Measurements from ENCODE around the gene THAP8. TPM values are rescaled to one million over a fixed set of nuclear protein-coding genes. Genes with fewer than 3 reads are reported as not detected.

THAP8 gene
- total and polyA plus RNA-seq, 2 of the 4 experiments (the other 2 are of a cell fraction): 1.8 to 5.9 TPM

DNA sequence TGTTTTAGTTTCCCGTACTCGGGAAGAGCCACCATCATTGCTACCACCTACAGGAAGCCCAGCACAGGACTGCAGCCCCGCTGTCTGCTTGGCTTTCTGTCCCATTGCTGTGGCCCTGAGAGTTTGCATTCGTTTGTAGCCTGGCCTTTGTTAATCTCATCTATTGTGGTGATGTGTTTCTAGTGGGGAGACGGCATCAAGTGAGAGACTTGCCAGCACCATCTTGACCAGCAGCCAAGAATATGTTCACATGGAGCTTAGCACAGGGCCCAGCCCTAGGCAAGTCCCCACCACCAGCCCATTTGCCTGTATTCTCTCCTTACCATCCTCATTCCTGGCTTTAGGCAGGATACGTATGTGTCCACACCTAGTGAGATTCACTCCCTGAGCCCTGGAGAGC, 39.6 kb upstream of the THAP8 start:
- no peak overlapping the region for H2BK15ac ChIP-seq (ENCODE audit: low read depth, low read length)
- no peak overlapping the region for H4K5ac ChIP-seq (ENCODE audit: low read depth, low read length)
- no peak overlapping the region for H3K14ac ChIP-seq (replicated peaks; ENCODE audit: low read depth, low read length)
- H3K36me3 ChIP-seq (ENCODE audit: control insufficient read depth, insufficient read depth, low read length): peaks cover 11% of the 10 kb centered on the region
- H3K79me1 ChIP-seq (ENCODE audit: low read depth in 1 of 2, low read length in 2 of 2): no peaks in the 10 kb centered on the region
- H2AFZ ChIP-seq (replicated peaks; ENCODE audit: low read length, poor library complexity): no peak overlapping the region
- no peak for DNase-seq
- CTCF ChIA-PET: no interaction called here
- no peak overlapping the region for H3K56ac ChIP-seq (ENCODE audit: extremely low read depth, insufficient read depth, low read length)
- intact Hi-C loops (cut with micrococcal nuclease) (no loop called here), dilution Hi-C loops (cut with HindIII; ENCODE audit: low sequenced_read_pairs, unreplicated experiment) (no loop called here), in situ Hi-C loops (cut with MboI; ENCODE audit: low sequenced_read_pairs) (no loop called here)
- no peak overlapping the region for H2BK120ac ChIP-seq (ENCODE audit: low read depth, low read length)
- ATAC-seq (ENCODE audit: low read depth): no peak
- H3K9me1 ChIP-seq (ENCODE audit: insufficient read depth, low read length): 0 out of 2 replicates have a peak, but pooled peaks cover 2% of the 10 kb centered on the region
- H3K4ac ChIP-seq (ENCODE audit: low read depth, low read length): no peak overlapping the region
- no peaks in the 10 kb centered on the region for H4K20me1 ChIP-seq (ENCODE audit: insufficient read depth, low read length)
- H3K18ac ChIP-seq (ENCODE audit: low read depth, low read length): no peak overlapping the region
- no peak overlapping the region for H2BK5ac ChIP-seq (ENCODE audit: low read depth, low read length, poor library complexity, severe bottlenecking)
- no peaks in the 10 kb centered on the region for H3K4me1 ChIP-seq (ENCODE audit: control insufficient read depth, insufficient read depth, low read length)
- H2AK9ac ChIP-seq (replicated peaks; ENCODE audit: low read depth, low read length, poor library complexity): no peak overlapping the region
- no peak overlapping the region for H3K23ac ChIP-seq (ENCODE audit: low read depth, low read length)
- H4K91ac ChIP-seq (ENCODE audit: insufficient read depth, low read depth, low read length): no peak overlapping the region
- no peak overlapping the region for H3K4me3 ChIP-seq (ENCODE audit: insufficient read depth, low read depth, low read length)
- no peaks in the 10 kb centered on the region for H3K9me3 ChIP-seq (ENCODE audit: control insufficient read depth, insufficient read depth, low read length)
- WGBS, 2 experiments (ENCODE audit: extremely low coverage in 2 of 2, insufficient read length in 1 of 2): no CpG with 5 or more reads among the region's 6 CpGs
- H4K8ac ChIP-seq (ENCODE audit: low read depth in 2 of 2, low read length in 2 of 2): no peak overlapping the region
- H3K4me2 ChIP-seq (ENCODE audit: low read depth, low read length): no peak overlapping the region
- H3K27ac ChIP-seq (ENCODE audit: insufficient read depth, low read length): no peak overlapping the region
- no peak overlapping the region for H2AK5ac ChIP-seq (ENCODE audit: low read depth, low read length)
- TF ChIP-seq RFX5 (IDR thresholded peaks at IDR 0.05; ENCODE audit: low read depth, low read length) (no peak), NFE2L2 (IDR thresholded peaks at IDR 0.05; ENCODE audit: low read depth, low read length) (no peak), MAFK (IDR thresholded peaks at IDR 0.05; ENCODE audit: low read depth, low read length) (no peak), CEBPB (IDR thresholded peaks at IDR 0.05; ENCODE audit: low read depth, low read length) (no peak), SMC3 (IDR thresholded peaks at IDR 0.05; ENCODE audit: low read depth, low read length) (no peak)
- TF ChIP-seq, protein P1, sequence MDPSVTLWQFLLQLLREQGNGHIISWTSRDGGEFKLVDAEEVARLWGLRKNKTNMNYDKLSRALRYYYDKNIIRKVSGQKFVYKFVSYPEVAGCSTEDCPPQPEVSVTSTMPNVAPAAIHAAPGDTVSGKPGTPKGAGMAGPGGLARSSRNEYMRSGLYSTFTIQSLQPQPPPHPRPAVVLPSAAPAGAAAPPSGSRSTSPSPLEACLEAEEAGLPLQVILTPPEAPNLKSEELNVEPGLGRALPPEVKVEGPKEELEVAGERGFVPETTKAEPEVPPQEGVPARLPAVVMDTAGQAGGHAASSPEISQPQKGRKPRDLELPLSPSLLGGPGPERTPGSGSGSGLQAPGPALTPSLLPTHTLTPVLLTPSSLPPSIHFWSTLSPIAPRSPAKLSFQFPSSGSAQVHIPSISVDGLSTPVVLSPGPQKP (IDR thresholded peaks at IDR 0.05; ENCODE audit: borderline replicate concordance, low read depth, low read length): no peak
- TF ChIP-seq, protein P2, sequence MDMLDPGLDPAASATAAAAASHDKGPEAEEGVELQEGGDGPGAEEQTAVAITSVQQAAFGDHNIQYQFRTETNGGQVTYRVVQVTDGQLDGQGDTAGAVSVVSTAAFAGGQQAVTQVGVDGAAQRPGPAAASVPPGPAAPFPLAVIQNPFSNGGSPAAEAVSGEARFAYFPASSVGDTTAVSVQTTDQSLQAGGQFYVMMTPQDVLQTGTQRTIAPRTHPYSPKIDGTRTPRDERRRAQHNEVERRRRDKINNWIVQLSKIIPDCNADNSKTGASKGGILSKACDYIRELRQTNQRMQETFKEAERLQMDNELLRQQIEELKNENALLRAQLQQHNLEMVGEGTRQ (IDR thresholded peaks at IDR 0.05; ENCODE audit: low read depth, low read length): no peak
- no peak overlapping the region for H3K9ac ChIP-seq (ENCODE audit: low read depth, low read length)
- POLR2A ChIA-PET (ENCODE audit: unreplicated experiment): no interaction called here
- no TSS peak for BruUV-seq (replicated peaks)
- no peak overlapping the region for H2BK20ac ChIP-seq (ENCODE audit: low read depth, low read length)
- H3K27me3 ChIP-seq (ENCODE audit: control insufficient read depth, insufficient read depth, low read length): no peaks in the 10 kb centered on the region
